Measurements from ENCODE around the gene MAST1.

- TF ChIP-seq ZNF501 (tag by site-specific recombination; IDR thresholded peaks at IDR 0.05) (no peak), BCL11B (tag by site-specific recombination; IDR thresholded peaks at IDR 0.05; ENCODE audit: low read depth) (no peak), SCRT1 (tag by site-specific recombination; IDR thresholded peaks at IDR 0.05; ENCODE audit: borderline replicate concordance) (no peak), CTCF (tag by site-specific recombination; IDR thresholded peaks at IDR 0.05) (no peak), ZBTB1 (tag by site-specific recombination; IDR thresholded peaks at IDR 0.05) (no peak)
Measured at GRCh38 chr19:12886651-12886968, 48.3 kb downstream of the MAST1 start.
